Loucy (cell line): ENCODE measurements around the gene IGFBP3.

Experiments
- H2AFZ ChIP-seq: fragments of 200-600 bp; sonication (generic); 2 replicates; pipeline ENCODE4 v1.6.0; 2016; ENCODE audit warnings: antibody characterized with exemption, mild to moderate bottlenecking, low read length, moderate library complexity
- H3F3A ChIP-seq: fragments of 200-600 bp; 2 replicates; pipeline ENCODE4 v1.6.0; 2016; ENCODE audit warnings: antibody characterized with exemption, low read depth, mild to moderate bottlenecking
- H3K27me3 ChIP-seq: fragments of 200-600 bp; sonication (generic); 2 replicates; pipeline ENCODE4 v1.6.1; 2014; ENCODE audit warnings: low read length, mild to moderate bottlenecking; ENCODE audit not compliant: insufficient read depth, poor library complexity, severe bottlenecking
- H3K36me3 ChIP-seq: fragments of 200-600 bp; sonication (generic); 2 replicates; pipeline ENCODE4 v1.6.1; 2016; ENCODE audit warnings: low read length; ENCODE audit not compliant: insufficient read depth
- H3K4me1 ChIP-seq: fragments of 200-600 bp; sonication (generic); 2 replicates; pipeline ENCODE4 v1.5.1; 2014; ENCODE audit warnings: low read length, mild to moderate bottlenecking; ENCODE audit not compliant: insufficient read depth, poor library complexity, severe bottlenecking
- H3K4me2 ChIP-seq: fragments of 200-600 bp; sonication (generic); 2 replicates; pipeline ENCODE4 v1.6.0; 2014; ENCODE audit warnings: antibody characterized with exemption, low read length, low read depth, mild to moderate bottlenecking; ENCODE audit not compliant: poor library complexity, severe bottlenecking
- H3K4me3 ChIP-seq: fragments of 200-600 bp; sonication (generic); 2 replicates; pipeline ENCODE4 v1.5.1; 2014; ENCODE audit warnings: low read length, mild to moderate bottlenecking, mixed read lengths; ENCODE audit not compliant: poor library complexity, severe bottlenecking
- H3K79me2 ChIP-seq: fragments of 200-600 bp; sonication (generic); 2 replicates; pipeline ENCODE4 v1.6.1; 2014; ENCODE audit warnings: low read length; ENCODE audit not compliant: insufficient read depth
- H3K9ac ChIP-seq: fragments of 200-600 bp; sonication (generic); 2 replicates; pipeline ENCODE4 v1.6.0; 2014; ENCODE audit warnings: mild to moderate bottlenecking, low read depth, low read length, moderate library complexity; ENCODE audit not compliant: poor library complexity, severe bottlenecking
- H3K9me2 ChIP-seq: fragments of 200-600 bp; sonication (generic); replicated peaks from 2 replicates; pipeline ENCODE4 v1.6.1; 2016; ENCODE audit warnings: low read depth, low read length, mixed read lengths
- H3K9me3 ChIP-seq: fragments of 200-600 bp; sonication (generic); 2 replicates; pipeline ENCODE4 v1.6.1; 2014; ENCODE audit warnings: mild to moderate bottlenecking, antibody characterized with exemption, low read length, low read depth; ENCODE audit not compliant: insufficient read depth
- H4K20me1 ChIP-seq: fragments of 200-600 bp; sonication (generic); 2 replicates; pipeline ENCODE4 v1.6.0; 2014; ENCODE audit warnings: antibody characterized with exemption, low read length, mild to moderate bottlenecking; ENCODE audit not compliant: insufficient read depth, poor library complexity, severe bottlenecking
- EZH2phosphoT487 ChIP-seq: fragments of 200-600 bp; IDR thresholded peaks from 2 replicates; pipeline ENCODE4 v1.6.1; 2018; ENCODE audit warnings: antibody characterized with exemption, mild to moderate bottlenecking, moderate library complexity, borderline replicate concordance
- TF ChIP-seq, protein P1 (sequence below): fragments of 200-600 bp; sonication (generic); conservative IDR thresholded peaks from 2 replicates; pipeline ENCODE4 v1.5.1; 2014; ENCODE audit warnings: mild to moderate bottlenecking, antibody characterized with exemption, low read length

IGFBP3 gene

DNA sequence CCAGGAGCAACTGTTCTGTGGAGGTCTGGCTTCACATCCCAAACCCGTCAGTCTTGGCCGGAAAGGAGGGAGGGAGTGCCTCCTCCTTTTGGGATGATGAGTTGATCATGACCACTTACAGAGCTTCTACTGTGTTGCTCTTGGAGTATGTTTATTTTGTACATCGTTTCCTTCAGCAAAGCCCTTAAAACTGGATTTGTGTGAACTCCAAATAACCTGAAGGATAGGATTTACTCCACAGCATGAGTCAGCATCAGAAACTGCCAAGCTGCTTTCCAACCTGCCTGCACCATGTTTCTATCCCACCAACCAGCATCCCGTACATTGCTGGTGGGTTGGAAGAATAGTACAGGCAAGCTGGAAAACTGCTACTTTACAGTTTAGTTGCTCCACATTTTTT is 51.6 kb downstream of the IGFBP3 start:
- no peaks in the 10 kb centered on the region for H3K4me1 ChIP-seq
- H3K79me2 ChIP-seq, result no peaks in the 10 kb centered on the region
- no peaks in the 10 kb centered on the region for H3F3A ChIP-seq
- no peaks in the 10 kb centered on the region for H3K9me2 ChIP-seq
- no peak overlapping the region for H3K4me3 ChIP-seq
- no peak overlapping the region for H3K9ac ChIP-seq
- H4K20me1 ChIP-seq, result no peaks in the 10 kb centered on the region
- no peaks in the 10 kb centered on the region for H3K36me3 ChIP-seq
- no peaks in the 10 kb centered on the region for H3K27me3 ChIP-seq
- no peaks in the 10 kb centered on the region for H3K9me3 ChIP-seq
- no peak overlapping the region for H2AFZ ChIP-seq
- no peak overlapping the region for H3K4me2 ChIP-seq
- TF ChIP-seq EZH2phosphoT487, result no peak
- TF ChIP-seq, protein P1, sequence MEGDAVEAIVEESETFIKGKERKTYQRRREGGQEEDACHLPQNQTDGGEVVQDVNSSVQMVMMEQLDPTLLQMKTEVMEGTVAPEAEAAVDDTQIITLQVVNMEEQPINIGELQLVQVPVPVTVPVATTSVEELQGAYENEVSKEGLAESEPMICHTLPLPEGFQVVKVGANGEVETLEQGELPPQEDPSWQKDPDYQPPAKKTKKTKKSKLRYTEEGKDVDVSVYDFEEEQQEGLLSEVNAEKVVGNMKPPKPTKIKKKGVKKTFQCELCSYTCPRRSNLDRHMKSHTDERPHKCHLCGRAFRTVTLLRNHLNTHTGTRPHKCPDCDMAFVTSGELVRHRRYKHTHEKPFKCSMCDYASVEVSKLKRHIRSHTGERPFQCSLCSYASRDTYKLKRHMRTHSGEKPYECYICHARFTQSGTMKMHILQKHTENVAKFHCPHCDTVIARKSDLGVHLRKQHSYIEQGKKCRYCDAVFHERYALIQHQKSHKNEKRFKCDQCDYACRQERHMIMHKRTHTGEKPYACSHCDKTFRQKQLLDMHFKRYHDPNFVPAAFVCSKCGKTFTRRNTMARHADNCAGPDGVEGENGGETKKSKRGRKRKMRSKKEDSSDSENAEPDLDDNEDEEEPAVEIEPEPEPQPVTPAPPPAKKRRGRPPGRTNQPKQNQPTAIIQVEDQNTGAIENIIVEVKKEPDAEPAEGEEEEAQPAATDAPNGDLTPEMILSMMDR, result no peak

DNA sequence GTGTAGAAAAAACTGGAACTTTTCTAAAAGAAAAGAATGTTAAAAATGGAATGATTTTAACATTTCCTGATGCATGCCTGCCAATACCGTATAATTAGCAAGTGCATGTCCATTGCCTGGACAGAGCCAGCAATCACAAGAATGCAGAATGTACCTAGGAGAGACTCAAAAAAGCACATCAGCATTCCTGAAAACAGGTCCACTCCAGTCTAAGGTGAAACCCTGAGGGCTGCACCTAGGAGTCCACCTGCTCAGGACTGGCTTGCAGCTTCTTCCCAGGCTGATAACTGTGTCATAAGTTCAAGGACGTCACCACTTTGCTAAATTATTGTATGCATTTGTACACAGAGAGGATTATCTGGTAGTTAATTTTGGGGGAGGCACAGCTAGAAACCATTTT is 53.6 kb downstream of the IGFBP3 start:
- Histone ChIP-seq H3K27me3 (no peaks in the 10 kb centered on the region), H3K9me2 (no peaks in the 10 kb centered on the region), H3K36me3 (no peaks in the 10 kb centered on the region), H3K9ac (no peak overlapping the region), H3F3A (no peaks in the 10 kb centered on the region), H4K20me1 (no peaks in the 10 kb centered on the region), H3K4me1 (no peaks in the 10 kb centered on the region), H3K9me3 (no peaks in the 10 kb centered on the region), H3K4me3 (no peak overlapping the region), H2AFZ (no peak overlapping the region), H3K4me2 (no peak overlapping the region), H3K79me2 (no peaks in the 10 kb centered on the region)
- TF ChIP-seq EZH2phosphoT487, result no peak
- TF ChIP-seq, protein P1, result no peak

DNA sequence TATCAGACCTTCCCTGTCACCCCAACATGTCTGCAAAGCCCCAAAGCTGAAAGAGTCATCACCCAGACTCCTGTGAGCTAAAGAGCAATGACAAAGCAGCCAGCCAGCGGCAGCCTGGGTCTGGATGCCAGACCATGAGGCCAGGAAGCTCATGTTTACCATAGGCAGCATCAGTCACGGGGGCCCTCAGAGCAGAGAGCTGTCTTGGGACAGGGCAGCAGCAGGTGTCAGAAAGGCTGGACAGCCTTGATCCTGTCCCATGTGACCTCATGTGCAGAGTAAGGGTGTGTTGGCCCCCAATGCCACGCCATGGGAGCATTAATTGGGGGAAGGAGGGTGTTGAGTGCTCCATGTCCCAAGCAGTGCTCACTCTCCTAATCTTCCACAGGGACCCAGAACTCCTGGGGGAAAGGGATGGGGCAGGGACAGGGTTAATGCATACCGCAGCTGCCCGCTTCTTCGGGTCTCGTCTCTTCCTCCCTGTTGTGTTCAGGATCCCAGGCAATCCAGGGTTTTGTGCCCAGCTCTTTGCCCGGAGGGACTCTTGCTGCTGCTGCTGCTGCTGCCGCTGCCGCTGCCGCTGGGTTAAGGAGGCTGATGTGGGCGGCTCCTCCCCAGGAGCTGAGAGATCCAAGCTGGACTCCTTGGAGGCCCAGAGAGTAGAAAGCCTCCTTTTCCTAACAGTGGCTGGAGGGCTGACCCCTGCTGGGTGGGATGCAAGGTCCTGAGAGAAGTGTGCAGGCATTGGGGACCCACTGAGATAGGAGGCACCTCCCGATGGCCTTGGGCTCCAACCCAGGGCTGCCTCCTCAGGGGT is 55.3 kb downstream of the IGFBP3 start:
- H3K27me3 ChIP-seq, result no peaks in the 10 kb centered on the region
- no peaks in the 10 kb centered on the region for H3K36me3 ChIP-seq
- no peak overlapping the region for H3K4me3 ChIP-seq
- H2AFZ ChIP-seq, result no peak overlapping the region
- H3K9me2 ChIP-seq, result no peaks in the 10 kb centered on the region
- H3K9me3 ChIP-seq, result no peaks in the 10 kb centered on the region
- no peaks in the 10 kb centered on the region for H4K20me1 ChIP-seq
- no peaks in the 10 kb centered on the region for H3F3A ChIP-seq
- H3K79me2 ChIP-seq, result no peaks in the 10 kb centered on the region
- TF ChIP-seq, protein P1, result no peak
- TF ChIP-seq EZH2phosphoT487, result no peak
- H3K4me2 ChIP-seq, result no peak overlapping the region
- H3K4me1 ChIP-seq, result no peaks in the 10 kb centered on the region
- H3K9ac ChIP-seq, result no peak overlapping the region
